Retina (tissue), 1 donor: ENCODE results near the gene SLC10A2.

Experiments
- DNase-seq: peaks from one replicate; pipeline ENCODE4 v3.0.0-alpha.2; 2016

The SLC10A2 gene

GRCh38 chr13:103044056-103044455, 22.2 kb downstream of the SLC10A2 start:
- DNase-seq, result no peak

DNA sequence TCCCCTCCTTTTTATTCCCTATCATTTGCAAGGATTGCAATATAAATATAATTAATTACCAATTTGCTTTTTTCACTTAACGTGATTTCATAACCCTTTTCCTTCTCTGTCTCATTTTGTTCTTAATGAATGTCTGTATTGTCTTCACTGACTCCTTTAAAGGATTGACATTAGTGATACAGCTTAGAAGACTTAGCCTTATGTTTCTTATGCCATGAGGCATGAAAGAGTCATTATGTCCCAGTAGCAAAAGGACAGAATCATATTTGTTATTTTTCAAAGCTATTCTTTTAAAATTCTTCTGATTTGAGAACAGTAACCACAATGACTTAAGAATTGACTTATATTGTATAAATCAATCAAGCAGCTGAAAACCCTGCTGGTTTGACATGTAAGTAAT, 26.2 kb downstream of the SLC10A2 start:
- no peak for DNase-seq

GRCh38 chr13:103039183-103039582, 27.0 kb downstream of the SLC10A2 start:
- DNase-seq, result no peak

GRCh38 chr13:103036268-103036667, 29.9 kb downstream of the SLC10A2 start:
- DNase-seq, result no peak

DNA sequence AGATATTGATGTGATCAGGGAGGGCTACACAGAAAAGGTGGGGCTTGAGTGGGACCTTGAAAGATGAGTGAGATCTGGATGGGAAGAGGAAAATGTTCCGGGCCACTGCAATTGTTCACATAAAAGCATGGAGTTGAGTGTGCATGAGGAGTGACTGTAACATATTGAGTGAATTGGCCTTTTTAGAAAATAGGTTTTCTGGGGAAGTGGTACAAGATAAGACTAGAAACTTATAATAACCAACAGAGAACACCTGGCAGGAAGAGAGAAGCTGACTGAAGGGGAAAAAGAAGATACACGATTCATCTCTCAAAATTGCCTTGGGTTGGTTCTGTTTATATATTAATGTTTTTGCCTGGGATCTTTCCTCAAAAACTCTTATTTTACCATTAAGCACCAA, 32.2 kb downstream of the SLC10A2 start:
- DNase-seq, result no peak

DNA sequence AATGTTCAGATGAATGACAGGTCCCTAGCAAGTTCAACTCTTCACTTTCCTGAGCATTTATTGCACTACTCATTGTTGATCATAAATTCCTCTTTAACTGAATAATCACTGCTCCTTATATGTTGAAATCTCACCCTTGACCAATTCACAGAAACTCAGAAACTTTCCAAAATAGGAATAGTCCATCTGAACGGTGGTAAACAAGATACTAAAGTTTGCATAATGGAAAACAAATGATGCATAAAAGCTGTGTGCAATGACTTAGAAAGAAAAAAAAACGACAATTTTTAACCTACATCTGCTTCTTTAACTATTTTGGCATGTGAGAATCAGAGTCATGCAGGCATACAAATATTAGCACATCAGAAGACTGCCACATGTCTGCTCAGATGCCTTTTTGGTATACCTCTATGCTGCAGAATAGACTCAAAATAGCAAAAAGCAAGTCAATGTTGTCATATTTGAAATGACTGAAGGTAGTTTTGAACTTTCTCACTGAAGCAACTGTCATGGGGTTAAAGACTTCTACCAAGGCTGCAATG, 34.8 kb downstream of the SLC10A2 start:
- DNase-seq, result no peak

DNA sequence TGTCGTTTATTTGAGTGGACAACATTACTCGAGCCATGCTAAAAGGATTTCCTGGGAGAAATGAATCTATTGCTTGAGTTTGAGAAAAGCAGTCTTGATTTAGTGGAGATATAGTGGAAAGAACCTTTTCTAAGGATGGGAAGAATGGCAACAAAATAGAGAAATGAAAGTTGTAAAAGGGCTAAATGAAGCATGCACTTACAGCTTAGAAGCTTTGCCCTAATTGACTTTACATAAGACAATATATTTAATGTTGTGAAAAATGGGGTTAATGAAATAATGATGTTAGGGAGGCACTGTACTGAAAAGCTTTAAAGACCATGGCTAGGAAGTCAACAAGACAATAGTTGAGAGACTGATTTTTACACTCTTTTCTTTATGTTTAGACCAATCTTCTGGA, 35.4 kb downstream of the SLC10A2 start:
- no peak for DNase-seq

DNA sequence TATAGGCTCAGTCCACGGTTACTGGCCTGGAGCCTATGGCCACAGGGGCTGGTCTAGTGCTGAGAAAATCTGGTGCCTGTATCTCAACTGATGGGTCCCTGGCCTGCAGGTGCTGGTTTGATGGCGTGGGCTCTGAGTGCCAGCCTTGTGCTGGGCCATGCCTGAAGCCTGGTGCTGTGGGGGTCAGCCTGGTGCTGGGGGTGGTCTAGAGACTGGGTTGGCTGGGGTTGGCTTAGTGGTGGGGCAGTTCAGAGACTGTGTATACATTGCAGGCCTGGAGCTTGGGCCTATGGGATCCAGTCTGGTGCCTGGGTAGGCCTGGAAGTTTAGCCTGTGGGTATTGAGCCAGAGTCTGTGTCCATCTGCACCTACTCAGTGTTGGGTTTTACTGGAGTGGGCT, 36.4 kb downstream of the SLC10A2 start:
- no peak for DNase-seq

DNA sequence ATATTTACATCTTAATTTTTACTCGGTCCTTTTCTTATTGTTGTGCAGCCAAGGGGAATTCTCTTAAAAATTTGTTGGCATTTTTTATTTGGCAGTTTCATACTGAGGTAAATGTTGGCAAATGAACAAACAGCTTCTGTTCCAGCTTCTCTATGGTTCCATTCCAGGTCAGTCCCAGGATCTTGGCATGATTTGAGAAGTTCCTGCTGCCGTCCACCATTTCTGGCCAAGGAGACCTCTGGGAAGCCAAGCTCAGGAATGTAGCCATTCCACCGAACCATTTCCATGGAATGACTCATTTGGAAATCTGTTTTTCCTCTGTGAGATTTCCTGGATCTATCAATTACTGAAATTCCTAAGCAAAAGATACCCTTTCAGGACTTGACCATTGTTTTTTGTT, 43.9 kb downstream of the SLC10A2 start:
- DNase-seq, result no peak

- no peak for DNase-seq
These were observed 47.7 kb downstream of the SLC10A2 start for GRCh38 chr13:103018556-103018955.

DNA sequence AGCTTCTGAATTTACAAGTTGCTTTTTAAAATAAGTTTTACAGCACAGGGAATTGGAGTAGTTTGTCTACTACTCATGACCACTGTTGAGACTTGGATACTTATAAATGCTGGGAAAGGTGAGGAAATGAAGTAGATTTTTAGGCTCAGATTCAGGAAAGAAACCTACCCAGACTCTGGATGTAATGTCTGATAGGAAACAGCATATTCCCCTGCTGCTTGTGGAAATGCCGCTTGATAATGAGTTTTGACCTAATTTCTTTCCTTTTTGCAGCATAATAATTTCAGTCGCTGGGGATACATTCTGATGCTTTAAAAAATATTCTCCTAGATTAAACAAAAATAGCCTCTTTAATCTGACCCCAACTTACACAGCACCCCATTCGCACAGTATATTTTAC, 53.6 kb downstream of the SLC10A2 start:
- no peak for DNase-seq

DNA sequence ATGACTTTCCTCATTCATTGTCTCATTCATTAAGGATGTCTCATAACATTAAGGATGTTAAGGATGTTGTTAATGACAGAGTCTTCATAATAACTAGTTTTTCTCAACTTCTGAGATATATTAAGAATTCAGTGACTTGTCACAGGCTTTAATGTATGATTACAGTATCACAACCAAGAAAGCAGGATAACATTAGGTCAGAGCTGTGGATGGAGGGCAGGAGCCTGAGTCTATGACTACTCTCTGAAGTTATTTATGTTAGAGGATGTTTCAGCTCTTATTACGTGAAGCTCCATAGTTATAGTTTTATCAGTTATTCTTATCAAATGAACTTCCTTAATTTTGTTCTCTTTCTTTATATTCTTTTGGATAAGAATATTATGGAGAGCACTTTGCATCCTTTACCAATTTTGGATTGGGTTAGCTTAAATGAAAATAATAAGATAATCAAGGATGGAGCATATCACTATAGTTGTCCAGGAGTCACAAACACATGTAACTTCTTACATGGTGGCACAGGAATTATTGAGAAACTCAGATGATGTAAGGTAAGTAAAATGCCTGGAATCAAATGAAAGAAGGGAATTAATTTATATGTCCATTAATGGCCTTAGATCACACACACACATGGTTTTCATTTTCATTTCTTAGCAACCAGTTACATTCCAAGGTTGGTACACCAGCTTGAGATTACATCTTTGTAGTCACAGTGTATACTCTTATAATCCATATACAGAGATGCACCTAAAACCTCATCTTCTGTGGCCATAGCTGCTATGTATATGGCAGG, 57.0 kb downstream of the SLC10A2 start:
- no peak for DNase-seq

GRCh38 chr13:103007427-103007762, 58.8 kb downstream of the SLC10A2 start:
- no peak for DNase-seq

DNA sequence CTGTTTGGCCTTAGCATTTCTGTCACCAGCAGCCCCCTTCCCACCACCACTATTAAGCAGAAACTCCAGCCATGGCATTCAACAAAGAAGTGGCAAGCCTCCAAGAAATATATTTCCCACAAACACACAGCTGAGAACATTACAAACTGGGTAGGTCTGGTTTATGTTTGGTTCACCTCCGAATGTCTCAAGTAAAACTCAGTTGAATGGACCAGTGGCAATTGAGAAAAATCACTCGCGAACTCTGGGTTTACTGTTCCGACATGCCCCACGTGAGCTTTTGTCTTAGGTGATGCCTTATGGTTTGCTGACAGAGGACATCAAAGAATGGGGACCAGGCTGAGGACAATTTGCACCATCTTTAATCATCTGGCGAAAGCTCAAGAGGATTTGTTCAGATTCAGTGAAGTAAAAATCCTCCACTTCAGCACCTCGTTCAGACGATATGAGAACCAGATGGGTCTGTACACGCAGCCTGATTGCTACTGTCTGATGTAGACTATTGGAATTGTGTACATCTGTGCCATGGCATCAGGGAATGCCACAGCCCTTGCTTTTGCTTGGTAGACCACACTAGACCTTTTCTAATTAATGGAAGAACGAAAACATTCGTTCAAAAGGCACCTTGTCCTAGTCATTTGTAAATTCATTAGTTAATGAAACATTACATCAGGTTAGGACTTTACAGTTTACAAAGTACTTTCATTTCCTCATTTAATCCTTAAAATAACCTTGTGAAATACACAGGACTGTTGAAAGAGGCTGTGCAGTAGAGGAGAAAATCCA, 59.4 kb downstream of the SLC10A2 start:
- DNase-seq, result no peak

DNA sequence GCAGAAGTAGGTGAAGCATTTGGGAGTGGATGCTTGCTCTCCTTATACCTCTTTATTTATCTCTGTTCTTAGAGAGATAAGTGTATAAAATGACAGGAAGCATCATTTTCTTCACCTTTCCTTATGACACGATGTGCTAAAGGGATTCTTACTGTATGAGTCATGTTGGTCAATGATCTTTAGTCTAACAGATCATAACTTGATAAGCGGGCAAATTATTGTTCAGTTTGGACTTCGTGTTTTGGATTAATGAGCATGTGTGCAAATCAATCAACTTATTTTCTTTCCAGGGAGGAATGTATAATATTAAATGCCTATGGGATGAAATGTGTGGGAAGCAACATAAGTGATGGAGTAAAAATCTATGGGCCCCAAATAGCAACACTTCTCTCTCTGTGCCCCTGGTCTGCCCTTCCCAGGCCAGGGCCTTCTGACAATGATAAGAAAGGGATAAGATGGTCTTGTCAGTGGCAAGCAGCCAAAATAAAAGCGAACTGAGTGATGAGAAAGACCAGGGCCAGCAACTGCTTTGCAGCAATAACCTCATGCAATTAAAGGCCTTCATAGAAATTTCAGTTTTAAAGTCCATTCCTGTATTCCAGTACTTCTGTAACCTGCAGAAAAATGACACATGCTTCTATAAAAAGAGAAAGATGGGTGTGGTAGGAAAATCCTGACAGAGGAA, 61.4 kb downstream of the SLC10A2 start:
- DNase-seq, result no peak

- no peak for DNase-seq
These were observed 62.6 kb downstream of the SLC10A2 start for GRCh38 chr13:103003631-103004030.

DNA sequence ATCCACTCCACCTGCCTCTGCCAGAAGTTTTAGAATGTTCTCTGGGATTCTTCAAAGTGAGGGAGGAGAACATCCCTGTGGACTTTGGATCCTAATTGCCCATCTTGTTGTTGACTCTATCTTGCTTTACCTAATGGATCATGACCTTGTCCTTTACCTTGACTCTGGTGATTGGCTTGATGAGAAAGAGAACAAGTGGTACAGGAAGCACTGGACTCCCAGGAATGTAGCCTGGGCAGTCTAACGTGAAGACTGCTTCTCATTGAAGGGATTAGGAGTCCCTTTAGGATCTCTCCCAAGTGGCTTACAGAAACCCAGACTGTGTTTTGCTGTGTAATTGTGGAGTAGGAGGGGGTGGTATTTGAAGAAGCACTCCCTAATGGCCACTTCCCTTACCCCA, 63.9 kb downstream of the SLC10A2 start:
- DNase-seq, result no peak

DNA sequence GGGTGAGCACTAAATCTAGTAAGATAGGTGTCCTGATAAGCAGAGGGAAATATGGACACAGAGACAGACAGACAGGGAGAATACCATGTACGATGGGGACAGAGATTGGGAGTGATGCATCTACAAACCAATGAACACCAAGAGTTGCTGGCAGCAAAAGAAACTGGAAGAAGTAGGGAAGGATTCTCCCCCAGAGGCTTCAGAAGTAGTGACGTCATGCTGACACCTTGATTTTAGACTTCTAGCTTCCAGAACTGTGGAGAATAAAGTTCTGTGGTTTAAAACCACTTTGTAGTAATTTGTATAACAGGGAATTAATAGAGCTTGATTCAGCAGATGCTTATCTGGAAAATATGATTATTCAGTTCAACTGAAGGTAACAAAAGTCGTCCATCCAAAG, 66.1 kb downstream of the SLC10A2 start:
- DNase-seq, result no peak

GRCh38 chr13:102999499-102999898, 66.7 kb downstream of the SLC10A2 start:
- DNase-seq, result no peak
